Measurements from ENCODE around the gene MYO9B. TPM values are rescaled to one million over a fixed set of nuclear protein-coding genes. Genes with fewer than 3 reads are reported as not detected.
"Not testable (repeated sequence)": the region's sequence is repeated elsewhere in the genome, so short reads cannot be mapped to it uniquely, and the experiment has no call there.

The MYO9B gene
- total RNA-seq, 2 experiments from 2014 or later, result 84.3 to 86.9 TPM

- H3K27me3 Mint-ChIP-seq, result no peaks in the 10 kb centered on the region
- H3K36me3 Mint-ChIP-seq, result peaks cover 19% of the 10 kb centered on the region
- DNase-seq, result no peak
- H3K27ac Mint-ChIP-seq, result no peak overlapping the region
- H3K4me1 Mint-ChIP-seq, result peaks cover 36% of the 10 kb centered on the region
- no peak overlapping the region for H3K4me3 Mint-ChIP-seq
- H3K9me3 Mint-ChIP-seq, result no peaks in the 10 kb centered on the region
Observed at GRCh38 chr19:17128403-17128802, 52.8 kb downstream of the MYO9B start.

- H3K27me3 Mint-ChIP-seq, result no peaks in the 10 kb centered on the region
- no peak for DNase-seq
- H3K36me3 Mint-ChIP-seq, result peaks cover 15% of the 10 kb centered on the region
- no peak overlapping the region for H3K27ac Mint-ChIP-seq
- H3K9me3 Mint-ChIP-seq, result no peaks in the 10 kb centered on the region
- H3K4me1 Mint-ChIP-seq, result peaks cover 36% of the 10 kb centered on the region
- no peak overlapping the region for H3K4me3 Mint-ChIP-seq
Observed at GRCh38 chr19:17128820-17129219, 53.2 kb downstream of the MYO9B start.

- H3K27me3 Mint-ChIP-seq, result no peaks in the 10 kb centered on the region
- H3K36me3 Mint-ChIP-seq, result peaks cover 15% of the 10 kb centered on the region
- H3K4me3 Mint-ChIP-seq, result no peak overlapping the region
- H3K9me3 Mint-ChIP-seq, result no peaks in the 10 kb centered on the region
- no peak overlapping the region for H3K27ac Mint-ChIP-seq
- peaks cover 32% of the 10 kb centered on the region for H3K4me1 Mint-ChIP-seq
- no peak for DNase-seq
Observed at GRCh38 chr19:17129377-17129776, 53.8 kb downstream of the MYO9B start.

- Mint-ChIP-seq H3K27ac (peak overlapping the region; percentile 75), H3K4me3 (peak overlapping the region; percentile 68), H3K27me3 (no peaks in the 10 kb centered on the region), H3K9me3 (no peaks in the 10 kb centered on the region), H3K4me1 (peaks cover 19% of the 10 kb centered on the region), H3K36me3 (peaks cover 24% of the 10 kb centered on the region)
- peak; percentile 53 for DNase-seq
Observed at GRCh38 chr19:17135001-17135853, 59.6 kb downstream of the MYO9B start.

GRCh38 chr19:17136021-17136420 lies 60.4 kb downstream of the MYO9B start:
- no peaks in the 10 kb centered on the region for H3K27me3 Mint-ChIP-seq
- peak overlapping the region; percentile 29 for H3K27ac Mint-ChIP-seq
- peaks cover 24% of the 10 kb centered on the region for H3K36me3 Mint-ChIP-seq
- H3K4me1 Mint-ChIP-seq, result peaks cover 15% of the 10 kb centered on the region
- H3K9me3 Mint-ChIP-seq, result no peaks in the 10 kb centered on the region
- no peak overlapping the region for H3K4me3 Mint-ChIP-seq
- DNase-seq, result no peak

- no peak for DNase-seq
- H3K27me3 Mint-ChIP-seq, result no peaks in the 10 kb centered on the region
- peaks cover 15% of the 10 kb centered on the region for H3K4me1 Mint-ChIP-seq
- no peak overlapping the region for H3K27ac Mint-ChIP-seq
- no peak overlapping the region for H3K4me3 Mint-ChIP-seq
- H3K36me3 Mint-ChIP-seq, result peaks cover 27% of the 10 kb centered on the region
- no peaks in the 10 kb centered on the region for H3K9me3 Mint-ChIP-seq
Observed at GRCh38 chr19:17136617-17137016, 61.0 kb downstream of the MYO9B start.

- peaks cover 15% of the 10 kb centered on the region for H3K4me1 Mint-ChIP-seq
- DNase-seq, result no peak
- H3K4me3 Mint-ChIP-seq, result no peak overlapping the region
- H3K27ac Mint-ChIP-seq, result no peak overlapping the region
- peaks cover 27% of the 10 kb centered on the region for H3K36me3 Mint-ChIP-seq
- H3K9me3 Mint-ChIP-seq, result no peaks in the 10 kb centered on the region
- H3K27me3 Mint-ChIP-seq, result no peaks in the 10 kb centered on the region
Observed at GRCh38 chr19:17137417-17137816, 61.8 kb downstream of the MYO9B start.

- not testable (repeated sequence) for DNase-seq, H3K27ac Mint-ChIP-seq, H3K9me3 Mint-ChIP-seq, H3K4me3 Mint-ChIP-seq, H3K27me3 Mint-ChIP-seq
- peaks cover 15% of the 10 kb centered on the region for H3K4me1 Mint-ChIP-seq
- peaks cover 29% of the 10 kb centered on the region for H3K36me3 Mint-ChIP-seq
Observed at GRCh38 chr19:17138052-17138846, 62.7 kb downstream of the MYO9B start.

- Mint-ChIP-seq H3K9me3 (no peaks in the 10 kb centered on the region), H3K4me3 (no peak overlapping the region), H3K27me3 (no peaks in the 10 kb centered on the region), H3K4me1 (peaks cover 15% of the 10 kb centered on the region), H3K27ac (no peak overlapping the region), H3K36me3 (peaks cover 26% of the 10 kb centered on the region)
- no peak for DNase-seq
Observed at GRCh38 chr19:17138937-17139598, 63.5 kb downstream of the MYO9B start.

GRCh38 chr19:17144771-17145170 lies 69.2 kb downstream of the MYO9B start:
- H3K27me3 Mint-ChIP-seq, H3K36me3 Mint-ChIP-seq, H3K4me1 Mint-ChIP-seq, H3K9me3 Mint-ChIP-seq, H3K4me3 Mint-ChIP-seq, DNase-seq, H3K27ac Mint-ChIP-seq: not testable (repeated sequence)

GRCh38 chr19:17145546-17146497 lies 70.2 kb downstream of the MYO9B start:
- Mint-ChIP-seq H3K4me3 (no peak overlapping the region), H3K4me1 (no peaks in the 10 kb centered on the region), H3K27ac (no peak overlapping the region), H3K36me3 (peaks cover 5% of the 10 kb centered on the region), H3K27me3 (no peaks in the 10 kb centered on the region), H3K9me3 (no peaks in the 10 kb centered on the region)
- DNase-seq, result no peak

GRCh38 chr19:17148130-17148529 lies 72.6 kb downstream of the MYO9B start:
- Mint-ChIP-seq H3K9me3 (no peaks in the 10 kb centered on the region), H3K4me3 (no peak overlapping the region), H3K27me3 (no peaks in the 10 kb centered on the region), H3K4me1 (no peaks in the 10 kb centered on the region), H3K36me3 (peaks cover 5% of the 10 kb centered on the region), H3K27ac (no peak overlapping the region)
- no peak for DNase-seq

GRCh38 chr19:17149393-17150135 lies 74.0 kb downstream of the MYO9B start:
- Mint-ChIP-seq H3K36me3 (peaks cover 5% of the 10 kb centered on the region), H3K27ac (no peak overlapping the region)

GRCh38 chr19:17153996-17154395 lies 78.4 kb downstream of the MYO9B start:
- no peaks in the 10 kb centered on the region for H3K9me3 Mint-ChIP-seq
- H3K36me3 Mint-ChIP-seq, result peaks cover 5% of the 10 kb centered on the region
- H3K4me1 Mint-ChIP-seq, result no peaks in the 10 kb centered on the region
- no peak overlapping the region for H3K4me3 Mint-ChIP-seq
- DNase-seq, result no peak
- no peaks in the 10 kb centered on the region for H3K27me3 Mint-ChIP-seq
- H3K27ac Mint-ChIP-seq, result no peak overlapping the region

More at GRCh38 chr19:17149393-17150135, 74.0 kb downstream of the MYO9B start:
- H3K4me3 Mint-ChIP-seq, result no peak overlapping the region
- H3K9me3 Mint-ChIP-seq, result no peaks in the 10 kb centered on the region
- no peaks in the 10 kb centered on the region for H3K4me1 Mint-ChIP-seq
- no peaks in the 10 kb centered on the region for H3K27me3 Mint-ChIP-seq
- no peak for DNase-seq
